ENCODE results near the gene RBFOX2. TPM values are rescaled to one million over a fixed set of nuclear protein-coding genes. Genes with fewer than 3 reads are reported as not detected.

The RBFOX2 gene
- total and polyA plus RNA-seq, 10 donors, result 2.6 to 39.6 (median 31.8) TPM

DNA sequence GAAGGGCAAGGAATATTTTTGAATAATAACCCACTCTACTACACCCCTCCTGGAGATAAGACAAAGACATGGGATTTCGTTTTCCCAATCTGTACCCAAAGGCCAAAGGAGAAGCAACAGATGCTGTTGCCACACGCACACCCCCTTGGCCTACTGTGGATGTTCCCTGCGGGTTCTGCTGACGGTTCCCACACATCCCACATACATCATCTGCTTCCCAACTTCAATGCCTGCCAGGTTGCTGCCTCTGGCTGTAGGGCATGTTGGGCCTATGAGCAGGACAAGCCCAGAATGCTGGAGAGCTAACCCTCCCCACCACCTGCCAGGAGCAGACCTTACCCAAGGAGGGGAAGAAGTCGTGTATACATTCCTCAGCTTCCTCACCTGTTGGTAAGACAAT, 13.6 kb upstream of the RBFOX2 start:
- Histone ChIP-seq H3K27me3 (replicated peaks in 1 of 7) (peaks cover 0 to 19% (median 0%) of the 10 kb centered on the region in 7 donors), H3K9me3 (peaks cover 0 to 5% (median 0%) of the 10 kb centered on the region in 8 donors), H3K4me3 (no peak overlapping the region), H3K27ac (no peak overlapping the region), H3K4me1 (no peaks in the 10 kb centered on the region), H3K36me3 (no peaks in the 10 kb centered on the region)
- intact Hi-C loops (cut with DNase I; ENCODE audit: low total_unique reads), result no loop called here
- no peak for DNase-seq
- 80 to 93% (median 82%) methylated on average over 5 of the region's 5 CpGs for WGBS, 5 donors
- TF ChIP-seq POLR2A (IDR thresholded peaks at IDR 0.05) (no peak), POLR2AphosphoS5 (IDR thresholded peaks at IDR 0.05) (no peak)
- TF ChIP-seq, protein P1, sequence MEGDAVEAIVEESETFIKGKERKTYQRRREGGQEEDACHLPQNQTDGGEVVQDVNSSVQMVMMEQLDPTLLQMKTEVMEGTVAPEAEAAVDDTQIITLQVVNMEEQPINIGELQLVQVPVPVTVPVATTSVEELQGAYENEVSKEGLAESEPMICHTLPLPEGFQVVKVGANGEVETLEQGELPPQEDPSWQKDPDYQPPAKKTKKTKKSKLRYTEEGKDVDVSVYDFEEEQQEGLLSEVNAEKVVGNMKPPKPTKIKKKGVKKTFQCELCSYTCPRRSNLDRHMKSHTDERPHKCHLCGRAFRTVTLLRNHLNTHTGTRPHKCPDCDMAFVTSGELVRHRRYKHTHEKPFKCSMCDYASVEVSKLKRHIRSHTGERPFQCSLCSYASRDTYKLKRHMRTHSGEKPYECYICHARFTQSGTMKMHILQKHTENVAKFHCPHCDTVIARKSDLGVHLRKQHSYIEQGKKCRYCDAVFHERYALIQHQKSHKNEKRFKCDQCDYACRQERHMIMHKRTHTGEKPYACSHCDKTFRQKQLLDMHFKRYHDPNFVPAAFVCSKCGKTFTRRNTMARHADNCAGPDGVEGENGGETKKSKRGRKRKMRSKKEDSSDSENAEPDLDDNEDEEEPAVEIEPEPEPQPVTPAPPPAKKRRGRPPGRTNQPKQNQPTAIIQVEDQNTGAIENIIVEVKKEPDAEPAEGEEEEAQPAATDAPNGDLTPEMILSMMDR (IDR thresholded peaks at IDR 0.05 in 8 of 11, conservative IDR thresholded peaks at IDR 0.05 in 3 of 11), result no peak

DNA sequence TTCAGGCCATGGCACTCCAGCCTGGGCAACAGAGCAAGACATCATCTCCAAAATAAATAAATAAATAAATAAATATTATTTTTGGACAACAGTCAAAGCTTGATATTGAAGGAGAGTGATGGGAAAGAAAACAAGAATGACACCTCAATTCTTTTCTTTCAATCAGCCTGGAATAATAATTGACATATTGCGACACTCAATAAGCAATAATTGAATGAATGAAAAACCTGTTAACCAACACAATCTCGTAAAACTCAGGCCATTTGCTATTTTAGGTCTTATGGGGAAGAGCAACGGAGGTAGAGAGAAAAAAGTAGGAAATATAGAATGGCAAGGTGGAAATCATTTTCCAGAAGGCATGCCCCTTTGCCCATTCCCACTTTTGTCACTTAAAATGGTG, 10.5 kb upstream of the RBFOX2 start:
- Histone ChIP-seq H3K36me3 (no peaks in the 10 kb centered on the region), H3K27me3 (replicated peaks in 1 of 7) (peaks cover 0 to 46% (median 0%) of the 10 kb centered on the region in 7 donors), H3K4me3 (no peak overlapping the region), H3K9me3 (peaks cover 0 to 5% (median 0%) of the 10 kb centered on the region in 8 donors), H3K4me1 (peaks cover 0 to 10% (median 2%) of the 10 kb centered on the region in 6 donors), H3K27ac (no peak overlapping the region)
- no peak for DNase-seq
- TF ChIP-seq, protein P1 (IDR thresholded peaks at IDR 0.05 in 8 of 11, conservative IDR thresholded peaks at IDR 0.05 in 3 of 11), result no peak
- TF ChIP-seq POLR2AphosphoS5 (IDR thresholded peaks at IDR 0.05), result no peak
- 83 to 91% (median 88%) methylated on average over 3 of the region's 3 CpGs for WGBS, 5 donors
- intact Hi-C loops (cut with DNase I; ENCODE audit: low total_unique reads), result no loop called here

DNA sequence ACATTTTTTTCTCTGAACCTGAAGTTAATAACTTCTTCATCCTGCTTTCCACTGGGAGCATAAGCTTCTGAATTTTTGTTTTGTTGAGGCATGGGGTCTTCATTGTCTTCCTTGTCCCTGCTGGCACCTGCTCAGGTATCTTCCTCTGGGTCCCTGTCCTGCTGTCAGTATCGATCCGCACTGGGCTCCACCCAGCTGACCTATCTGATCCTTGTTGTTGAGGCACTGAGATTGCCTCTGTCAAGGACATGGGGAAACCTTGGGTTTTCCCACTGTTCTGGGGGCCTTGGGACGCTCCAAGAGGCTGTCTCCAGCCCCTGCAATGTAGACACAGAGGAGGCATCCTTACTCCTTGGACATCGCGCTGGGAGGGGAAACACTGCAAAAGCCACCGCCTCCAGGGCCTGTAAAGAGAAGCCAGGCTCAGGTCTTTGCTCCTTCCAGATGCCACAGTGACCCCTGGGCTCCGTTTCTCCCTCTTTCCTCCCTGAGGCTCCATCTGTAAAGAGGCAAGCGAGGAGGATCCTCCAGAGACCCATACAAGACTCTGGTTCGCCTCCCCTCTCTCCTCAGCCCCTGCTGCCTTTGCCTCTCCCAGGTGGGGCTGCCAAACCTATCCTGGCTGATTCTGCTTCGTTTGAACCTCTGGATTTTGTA, 8.6 kb upstream of the RBFOX2 start:
- peaks cover 0 to 64% (median 0%) of the 10 kb centered on the region in 7 donors for H3K27me3 ChIP-seq (replicated peaks in 1 of 7)
- 78 to 90% (median 83%) methylated on average over 10 of the region's 10 CpGs for WGBS, 5 donors
- H3K27ac ChIP-seq, result no peak overlapping the region
- intact Hi-C loops (cut with DNase I; ENCODE audit: low total_unique reads), result no loop called here
- DNase-seq, result no peak
- TF ChIP-seq, protein P1 (IDR thresholded peaks at IDR 0.05 in 8 of 11, conservative IDR thresholded peaks at IDR 0.05 in 3 of 11), result no peak
- TF ChIP-seq POLR2A (IDR thresholded peaks at IDR 0.05), result no peak
- no peak for TF ChIP-seq POLR2AphosphoS5 (IDR thresholded peaks at IDR 0.05)
- H3K9me3 ChIP-seq, result peaks cover 0 to 5% (median 0%) of the 10 kb centered on the region in 8 donors
- peaks cover 0 to 10% (median 2%) of the 10 kb centered on the region in 6 donors for H3K4me1 ChIP-seq
- H3K4me3 ChIP-seq, result no peak overlapping the region
- no peaks in the 10 kb centered on the region for H3K36me3 ChIP-seq

DNA sequence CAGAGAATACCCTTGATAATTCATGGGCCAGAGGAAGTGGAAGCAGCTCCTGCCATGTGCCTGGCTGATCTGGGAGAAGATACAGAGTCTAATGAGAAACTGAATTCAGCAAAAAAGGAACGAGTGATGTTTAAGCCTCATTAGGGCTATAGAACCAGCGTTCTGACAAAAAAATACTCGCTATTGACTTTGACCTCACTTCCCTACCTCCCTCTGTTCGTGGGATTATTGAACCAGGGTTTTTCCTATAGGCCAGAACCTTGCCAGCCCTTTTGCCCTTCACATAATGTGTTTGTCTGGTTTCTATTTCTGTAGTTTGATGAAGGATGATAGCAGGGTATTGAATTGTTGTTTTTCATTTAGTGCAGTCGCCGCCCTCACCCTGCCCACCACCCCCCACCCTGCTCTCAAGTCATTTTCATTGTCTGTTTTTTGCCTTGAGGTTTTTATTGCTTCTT, 7.6 kb upstream of the RBFOX2 start:
- WGBS, 5 donors, result 31 to 35% (median 33%) methylated on average over 6 of the region's 6 CpGs
- no peaks in the 10 kb centered on the region for H3K36me3 ChIP-seq
- H3K9me3 ChIP-seq, result peaks cover 0 to 5% (median 0%) of the 10 kb centered on the region in 8 donors
- peaks cover 0 to 74% (median 0%) of the 10 kb centered on the region in 7 donors for H3K27me3 ChIP-seq (replicated peaks in 1 of 7)
- DNase-seq, result no peak
- peaks cover 0 to 10% (median 2%) of the 10 kb centered on the region in 6 donors for H3K4me1 ChIP-seq
- H3K27ac ChIP-seq, result peak overlapping the region in 2 of 8 donors; percentile 19 to 46
- intact Hi-C loops (cut with DNase I; ENCODE audit: low total_unique reads), result no loop called here
- no peak overlapping the region for H3K4me3 ChIP-seq
- TF ChIP-seq POLR2A (IDR thresholded peaks at IDR 0.05), result no peak
- TF ChIP-seq, protein P1 (IDR thresholded peaks at IDR 0.05 in 8 of 11, conservative IDR thresholded peaks at IDR 0.05 in 3 of 11), result no peak
